Right lobe of liver (tissue), 6 donors: ENCODE results near the gene PGAP6. TPM values are rescaled to one million over a fixed set of nuclear protein-coding genes. Genes with fewer than 3 reads are reported as not detected.

Source experiments
- ATAC-seq, 4 donors: fragments of 200-7000 bp; cut with Tn5 transposase; one replicate each; pipeline ENCODE4 v1.9.1; 2020; ENCODE audit warnings: mild to moderate bottlenecking in 4 of 4, moderate library complexity in 4 of 4
- DNase-seq, 3 donors: peaks; one replicate each; pipeline ENCODE4 v3.0.0-alpha.2; 2020
- H3K27ac ChIP-seq, 3 donors: fragments of 200-600 bp; one replicate each; pipeline ENCODE4 v1.8.0; 2022
- H3K27me3 ChIP-seq, 2 donors: fragments of 200-600 bp; one replicate each; pipeline ENCODE4 v1.8.0; 2022
- H3K36me3 ChIP-seq, 4 donors: fragments of 200-600 bp; sonication (generic) in 1 of 4; one replicate each; pipeline versions ENCODE4 v1.5.1 to v1.8.0; 2017 to 2022; ENCODE audit warnings: control low read depth in 1 of 4
- H3K4me1 ChIP-seq, 4 donors: fragments of 200-600 bp; sonication (generic) in 1 of 4; one replicate each; pipeline versions ENCODE4 v1.5.1 to v1.8.0; 2017 to 2022; ENCODE audit warnings: control low read depth in 1 of 4
- H3K4me3 ChIP-seq, 3 donors: fragments of 200-600 bp; one replicate each; pipeline ENCODE4 v1.8.0; 2022
- H3K9me3 ChIP-seq, 4 donors: fragments of 200-600 bp; sonication (generic) in 1 of 4; one replicate each; pipeline versions ENCODE4 v1.5.1 to v1.8.0; 2017 to 2022; ENCODE audit warnings: control low read depth in 1 of 4
- POLR2A ChIP-seq: fragments of 450-650 bp; IDR thresholded peaks from one replicate; pipeline ENCODE4 v1.6.1; 2017; ENCODE audit warnings: antibody characterized with exemption, mild to moderate bottlenecking
- WGBS: methylation state at CpG from one replicate; pipeline ENCODE4 v1.1.6; 2018; ENCODE audit warnings: low coverage, low lambda C conversion rate; ENCODE audit not compliant: insufficient coverage; ENCODE audit errors: missing lambda C conversion rate; 5-methylcytosine and 5-hydroxymethylcytosine counted together
- intact Hi-C, 2 donors: fragments of 100-400 bp; cut with DNase I; formaldehyde crosslinking; loops; one replicate each; pipeline versions ENCODE4 v1.11.2 to v1.14.1; 2022
- long read RNA-seq: library from polyadenylated mRNA; unstranded; transcript quantifications from one replicate; pipeline ENCODE4 v2.0.0, GENCODE V29; 2019
- total RNA-seq, 6 experiments: library from RNA; depleted of rRNA in 2 of 6; stranded (reverse); fragments of >200 nt in 2 of 6; fragmentation: NEBNext Ultra II Directional in 3 of 6; extraction: Animal tissue kit (Norgen Biotek cat#: 25700) in 3 of 6; gene quantifications; one replicate each; pipeline versions ENCODE4 v1.1.0 to v1.2.4, GENCODE V29; 2016 to 2023
- TF ChIP-seq, protein P1 (sequence below), 4 donors: fragments of 200-600 bp in 3 of 4; fragments of 450-650 bp in 1 of 4; IDR thresholded peaks; one replicate each; pipeline versions ENCODE4 v1.5.1 to v1.8.0; 2016 to 2022; ENCODE audit warnings: antibody characterized with exemption in 4 of 4, mild to moderate bottlenecking in 2 of 4
- donor health status: DM: no; HTN: yes; CAD: no.
- donor health status: DM: no; HTN: no; CAD: no.
- donor health status: DM: no; HTN: no; CAD: no.
- donor health status: DM: no; HTN: yes; CAD: no.
- donor health status: DM: no; HTN: yes; CAD: no.

The PGAP6 gene
- 10 to 100 TPM; 24.3 to 44.6 (median 28.0) TPM for total RNA-seq
- long read RNA-seq, partial matches to known transcripts = 4 of 7 reads
- long read RNA-seq, other reads (novel, unspliced or antisense) = 3 of 7 reads

DNA sequence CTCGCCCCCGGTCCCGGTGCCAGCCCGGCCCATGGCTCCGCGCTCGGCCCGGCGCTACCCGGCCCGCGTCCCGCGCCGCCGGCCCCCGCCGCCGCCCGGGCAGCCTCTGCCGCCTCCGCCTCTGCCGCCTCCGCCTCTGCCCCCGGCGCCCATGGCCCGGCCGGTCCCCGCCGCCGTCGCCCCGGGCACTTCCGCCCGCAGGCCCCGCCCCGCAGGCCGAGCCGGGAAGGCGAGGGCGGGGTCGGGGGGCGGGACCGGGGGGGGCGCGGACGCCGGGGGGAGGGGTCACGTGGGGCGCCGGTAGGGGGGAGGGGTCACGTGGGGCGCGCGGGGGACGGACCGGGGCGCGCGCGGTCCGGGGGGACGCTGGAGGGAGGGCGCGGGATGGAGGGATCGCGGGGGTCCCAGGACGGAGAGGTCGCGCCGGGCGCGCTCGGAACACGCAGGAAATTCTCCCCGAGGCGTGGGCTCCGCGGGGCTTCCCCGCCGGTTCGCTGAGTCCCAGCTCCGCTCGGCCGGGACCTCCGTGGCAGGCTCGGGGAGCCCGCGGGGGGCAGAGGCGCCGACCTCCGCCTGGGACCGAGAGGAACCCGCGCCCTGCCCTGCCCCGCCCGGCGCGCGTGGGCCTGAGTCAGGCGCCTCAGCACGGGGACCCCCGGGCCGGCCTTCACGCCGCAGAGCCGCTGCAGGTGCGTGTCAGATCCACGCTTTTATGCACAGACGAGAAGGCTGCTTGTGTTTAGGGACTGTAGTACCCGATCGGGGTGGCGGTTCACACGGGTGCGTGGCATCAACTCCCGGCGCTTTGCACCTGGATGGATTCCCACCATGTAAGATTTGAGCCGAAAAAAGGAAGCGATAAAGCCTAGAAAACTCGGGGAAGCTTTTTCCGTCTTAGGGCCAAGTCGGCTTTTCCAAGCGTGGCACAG is at the start of gene PGAP6:
TSS of gene PGAP6 (minus strand) at position 190 of the 929 bp plus-strand sequence. CDS start at position 33, 157 bp downstream.
- no peaks in the 10 kb centered on the region for H3K36me3 ChIP-seq
- 0% methylated on average over 21 of the region's 123 CpGs for WGBS
- H3K27ac ChIP-seq = peak within 1 kb of the TSS; percentile 50 to 70 (median 57)
- H3K4me1 ChIP-seq = peaks cover 0 to 5% (median 0%) of the 10 kb centered on the region in 4 donors
- TF ChIP-seq POLR2A = no peak
- TF ChIP-seq, protein P1, sequence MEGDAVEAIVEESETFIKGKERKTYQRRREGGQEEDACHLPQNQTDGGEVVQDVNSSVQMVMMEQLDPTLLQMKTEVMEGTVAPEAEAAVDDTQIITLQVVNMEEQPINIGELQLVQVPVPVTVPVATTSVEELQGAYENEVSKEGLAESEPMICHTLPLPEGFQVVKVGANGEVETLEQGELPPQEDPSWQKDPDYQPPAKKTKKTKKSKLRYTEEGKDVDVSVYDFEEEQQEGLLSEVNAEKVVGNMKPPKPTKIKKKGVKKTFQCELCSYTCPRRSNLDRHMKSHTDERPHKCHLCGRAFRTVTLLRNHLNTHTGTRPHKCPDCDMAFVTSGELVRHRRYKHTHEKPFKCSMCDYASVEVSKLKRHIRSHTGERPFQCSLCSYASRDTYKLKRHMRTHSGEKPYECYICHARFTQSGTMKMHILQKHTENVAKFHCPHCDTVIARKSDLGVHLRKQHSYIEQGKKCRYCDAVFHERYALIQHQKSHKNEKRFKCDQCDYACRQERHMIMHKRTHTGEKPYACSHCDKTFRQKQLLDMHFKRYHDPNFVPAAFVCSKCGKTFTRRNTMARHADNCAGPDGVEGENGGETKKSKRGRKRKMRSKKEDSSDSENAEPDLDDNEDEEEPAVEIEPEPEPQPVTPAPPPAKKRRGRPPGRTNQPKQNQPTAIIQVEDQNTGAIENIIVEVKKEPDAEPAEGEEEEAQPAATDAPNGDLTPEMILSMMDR (IDR thresholded peaks at IDR 0.05) = no peak
- ATAC-seq (peak; percentile 76 to 88 (median 78)), DNase-seq (peak; percentile 72 to 79 (median 78))
- peak within 1 kb of the TSS; percentile 87 to 94 (median 94) for H3K4me3 ChIP-seq
- H3K9me3 ChIP-seq = no peaks in the 10 kb centered on the region
- intact Hi-C loops = loop anchor here in 1 of 2 donors (10.0 kb wide), 1 partner anchor 113 kb away; no protein-coding TSS in a partner anchor
- no peaks in the 10 kb centered on the region for H3K27me3 ChIP-seq

DNA sequence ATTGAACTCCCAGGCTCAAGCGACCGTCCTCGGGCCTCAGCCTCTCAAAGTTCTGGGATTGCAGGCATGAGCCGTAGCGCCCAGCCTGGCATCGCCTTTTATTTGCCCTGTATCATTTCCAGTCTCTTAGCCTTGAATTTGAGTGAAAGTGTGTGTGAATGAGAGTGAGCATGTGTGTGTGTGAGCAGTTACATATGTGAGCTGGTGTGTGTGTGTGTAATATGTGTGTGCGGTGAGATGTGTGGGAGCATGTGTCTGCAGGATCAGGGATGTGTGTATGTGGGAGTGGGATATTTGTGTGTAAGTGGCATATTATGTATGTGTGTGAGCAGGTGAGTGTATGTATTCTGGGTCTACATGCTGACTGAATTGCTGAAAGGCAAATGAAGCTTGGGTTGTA is 49.1 kb upstream of the PGAP6 start:
- Histone ChIP-seq H3K4me3 (no peak overlapping the region), H3K36me3 (no peaks in the 10 kb centered on the region), H3K9me3 (no peaks in the 10 kb centered on the region), H3K27me3 (no peaks in the 10 kb centered on the region), H3K4me1 (peaks cover 0 to 24% (median 0%) of the 10 kb centered on the region in 4 donors), H3K27ac (no peak overlapping the region)
- DNase-seq = no peak
- intact Hi-C loops = no loop called here
- no peak for TF ChIP-seq POLR2A
- TF ChIP-seq, protein P1 (IDR thresholded peaks at IDR 0.05) = no peak
- ATAC-seq = no peak
- 87% methylated on average over 6 of the region's 7 CpGs for WGBS

- ATAC-seq = no peak
- H3K36me3 ChIP-seq = no peaks in the 10 kb centered on the region
- TF ChIP-seq, protein P1 (IDR thresholded peaks at IDR 0.05) = no peak
- TF ChIP-seq POLR2A = no peak
- peak overlapping the region; percentile 58 to 75 (median 67) for H3K4me3 ChIP-seq
- no peak overlapping the region for H3K27ac ChIP-seq
- DNase-seq = no peak
- H3K9me3 ChIP-seq = no peaks in the 10 kb centered on the region
- H3K4me1 ChIP-seq = peaks cover 0 to 31% (median 0%) of the 10 kb centered on the region in 4 donors
- no peaks in the 10 kb centered on the region for H3K27me3 ChIP-seq
- intact Hi-C loops = no loop called here
- WGBS = 34% methylated on average over 7 of the region's 10 CpGs
Measured at GRCh38 chr16:427250-427649, 45.5 kb upstream of the PGAP6 start.

GRCh38 chr16:426906-427249 is 45.1 kb upstream of the PGAP6 start:
- no peaks in the 10 kb centered on the region for H3K9me3 ChIP-seq
- no peak overlapping the region for H3K27ac ChIP-seq
- DNase-seq = no peak
- TF ChIP-seq, protein P1 (IDR thresholded peaks at IDR 0.05) = no peak
- no peak for TF ChIP-seq POLR2A
- no peaks in the 10 kb centered on the region for H3K36me3 ChIP-seq
- H3K4me3 ChIP-seq = peak overlapping the region; percentile 58 to 75 (median 67)
- peaks cover 0 to 31% (median 0%) of the 10 kb centered on the region in 4 donors for H3K4me1 ChIP-seq
- ATAC-seq = no peak
- intact Hi-C loops = no loop called here
- no peaks in the 10 kb centered on the region for H3K27me3 ChIP-seq
- 32% methylated on average over 7 of the region's 13 CpGs for WGBS
